HG03103 (cell line): ENCODE measurements around the gene TSSK3.

Experiments used
- ATAC-seq: cut with Tn5 transposase; IDR thresholded peaks from one replicate; pipeline ENCODE4 v1.9.1; 2021; ENCODE audit warnings: low read depth; ENCODE audit not compliant: unreplicated experiment

Gene TSSK3, protein sequence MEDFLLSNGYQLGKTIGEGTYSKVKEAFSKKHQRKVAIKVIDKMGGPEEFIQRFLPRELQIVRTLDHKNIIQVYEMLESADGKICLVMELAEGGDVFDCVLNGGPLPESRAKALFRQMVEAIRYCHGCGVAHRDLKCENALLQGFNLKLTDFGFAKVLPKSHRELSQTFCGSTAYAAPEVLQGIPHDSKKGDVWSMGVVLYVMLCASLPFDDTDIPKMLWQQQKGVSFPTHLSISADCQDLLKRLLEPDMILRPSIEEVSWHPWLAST

GRCh38 chr1:32362474-32363313 lies at the start of gene TSSK3, which contains the start of gene FAM229A:
TSS of gene TSSK3 (plus strand) at chr1:32362539. CDS start at chr1:32362702, 163 bp downstream.
TSS of gene FAM229A (minus strand) at chr1:32362485. CDS start at chr1:32362091, 394 bp downstream.
- ATAC-seq, result no peak

DNA sequence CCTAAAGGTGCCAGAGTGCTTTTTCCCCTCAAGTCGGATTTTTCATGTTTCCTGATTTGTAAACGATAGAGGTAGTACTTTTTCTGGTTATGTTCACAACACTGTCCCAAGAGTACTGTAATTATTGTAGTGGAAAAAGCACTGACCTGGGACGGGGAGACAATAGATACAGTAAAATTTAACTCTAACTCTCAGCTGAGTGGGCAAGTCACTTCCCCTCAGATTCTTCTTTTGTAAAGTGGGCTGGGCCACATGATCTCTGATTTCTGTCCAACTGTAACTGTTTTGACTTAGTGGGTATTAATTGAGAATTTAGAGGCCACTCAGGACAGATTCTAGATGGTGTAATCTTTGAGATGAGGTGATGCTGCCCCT lies 45.4 kb upstream of the TSSK3 start:
- ATAC-seq, result no peak

- no peak for ATAC-seq
These were observed 44.0 kb upstream of the TSSK3 start for GRCh38 chr1:32318127-32318869.

GRCh38 chr1:32321712-32322291 lies 40.5 kb upstream of the TSSK3 start:
- no peak for ATAC-seq

GRCh38 chr1:32327204-32327603 lies 35.1 kb upstream of the TSSK3 start:
- ATAC-seq, result no peak

GRCh38 chr1:32329931-32330466 lies 32.3 kb upstream of the TSSK3 start:
- no peak for ATAC-seq

GRCh38 chr1:32330558-32331151 lies 31.7 kb upstream of the TSSK3 start:
- ATAC-seq, result no peak

- no peak for ATAC-seq
These were observed 30.8 kb upstream of the TSSK3 start for GRCh38 chr1:32331549-32331948.

GRCh38 chr1:32332290-32333079 lies 29.9 kb upstream of the TSSK3 start:
- no peak for ATAC-seq

DNA sequence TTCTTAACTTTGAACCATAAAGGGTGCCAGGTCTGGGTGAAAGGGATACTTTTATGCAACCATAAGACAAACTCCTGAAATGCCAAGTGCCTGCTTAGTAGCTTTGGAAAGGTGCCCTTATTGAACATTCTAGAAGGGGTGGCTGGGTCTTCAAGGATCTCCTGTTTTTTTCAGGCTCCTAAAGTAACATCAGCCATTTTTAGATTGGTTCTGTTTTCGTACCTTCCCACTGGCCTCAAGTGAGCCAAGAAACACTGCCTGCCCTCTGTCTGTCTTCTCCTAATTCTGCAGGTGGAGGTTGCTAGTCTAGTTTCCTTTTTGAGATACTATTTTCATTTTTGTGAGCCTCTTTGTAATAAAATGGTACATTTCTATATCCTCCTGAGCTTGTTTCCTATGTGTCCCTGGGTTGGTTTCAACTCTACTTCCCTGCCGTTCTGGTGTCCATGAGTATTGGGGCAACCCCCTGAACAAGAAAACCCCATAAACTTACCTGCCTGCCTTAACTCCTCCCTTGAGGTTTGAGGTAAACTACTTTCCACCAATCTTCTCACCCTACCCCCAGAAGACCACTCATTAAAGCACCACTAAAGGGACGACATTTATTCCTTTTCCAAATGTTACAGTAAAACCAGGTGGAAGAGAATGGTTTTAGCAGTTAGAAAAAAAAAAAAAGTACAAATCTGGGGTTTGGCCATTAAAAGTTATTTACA lies 28.9 kb upstream of the TSSK3 start:
- ATAC-seq, result no peak

DNA sequence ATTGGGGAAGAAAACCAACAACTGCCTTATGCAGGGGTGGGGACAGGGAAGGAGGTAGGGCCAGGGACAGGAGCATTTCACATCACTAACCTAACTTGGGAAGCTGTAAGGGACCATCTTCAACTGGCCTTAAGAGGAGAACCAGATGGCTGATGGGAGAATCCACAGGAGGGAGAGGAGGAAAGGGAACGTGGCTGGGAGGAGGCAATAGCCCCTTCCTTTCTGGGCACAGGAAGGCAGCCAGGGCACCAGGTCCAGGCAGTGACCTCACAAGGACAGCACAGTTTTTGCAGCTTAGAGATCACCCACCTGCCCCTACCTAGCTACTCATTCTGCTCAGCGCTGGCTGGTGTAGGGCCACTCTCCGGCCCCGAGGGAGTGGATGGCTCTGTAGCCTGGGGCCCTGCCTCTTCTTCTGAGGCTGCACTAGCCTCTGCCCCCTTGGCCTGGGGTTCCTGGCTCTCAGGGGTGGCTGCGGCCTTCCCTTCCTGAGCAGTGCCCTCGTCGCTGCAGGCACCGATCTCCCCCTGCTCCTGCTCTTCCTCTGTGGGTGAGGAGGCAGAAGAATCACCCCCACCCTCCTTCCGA lies 28.0 kb upstream of the TSSK3 start:
- ATAC-seq, result no peak

- ATAC-seq, result no peak
These were observed 27.3 kb upstream of the TSSK3 start for GRCh38 chr1:32334864-32335534.

GRCh38 chr1:32335535-32335789 lies 26.9 kb upstream of the TSSK3 start:
- no peak for ATAC-seq

GRCh38 chr1:32335790-32336590 lies 26.3 kb upstream of the TSSK3 start, which contains the start of gene MARCKSL1:
TSS of gene MARCKSL1 (minus strand) at chr1:32336233. CDS start at chr1:32336033, 200 bp downstream.
- no peak for ATAC-seq

GRCh38 chr1:32336591-32336932 lies 25.8 kb upstream of the TSSK3 start:
- no peak for ATAC-seq

DNA sequence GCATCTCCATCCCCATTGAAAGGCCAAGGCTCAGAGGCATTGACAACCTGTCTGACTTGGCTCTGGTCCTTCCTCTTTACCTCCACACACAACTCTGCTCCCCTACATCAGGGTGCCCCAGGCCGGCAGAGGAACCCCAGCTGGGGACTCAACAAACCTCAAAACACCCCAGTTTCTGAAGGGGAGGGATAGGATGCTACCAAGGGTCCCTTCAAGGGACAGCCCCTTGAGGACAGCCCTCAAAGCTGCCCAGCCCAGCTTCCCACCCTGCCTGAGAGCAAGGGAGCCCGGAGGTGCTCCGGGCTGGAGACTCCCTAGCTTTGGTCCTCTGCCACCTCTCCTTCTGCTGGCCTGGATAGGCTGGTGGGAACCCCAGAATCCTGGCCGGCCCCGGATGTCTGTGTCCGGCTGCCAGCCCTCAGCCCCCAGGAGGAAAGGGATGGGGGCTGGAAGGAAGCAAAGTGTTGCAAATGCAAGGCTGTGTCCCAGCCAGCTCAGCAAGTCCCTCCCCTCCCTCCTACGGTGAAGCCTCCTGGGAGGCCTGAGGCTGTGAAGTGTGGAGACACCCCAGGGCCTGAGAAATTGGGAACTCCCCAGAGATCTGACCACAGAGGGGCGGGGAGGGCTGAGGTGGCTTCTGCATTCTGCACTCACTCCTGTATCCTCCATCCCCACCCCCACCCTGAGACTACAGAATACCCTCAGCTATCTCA lies 25.2 kb upstream of the TSSK3 start:
- ATAC-seq, result no peak
